ENCODE results near the gene MYOM3. TPM values are rescaled to one million over a fixed set of nuclear protein-coding genes. Genes with fewer than 3 reads are reported as not detected.

Gene MYOM3
- total and polyA plus RNA-seq, 2 of the 4 experiments (the other 2 are of a cell fraction), result 0.03 TPM; not detected in 1

DNA sequence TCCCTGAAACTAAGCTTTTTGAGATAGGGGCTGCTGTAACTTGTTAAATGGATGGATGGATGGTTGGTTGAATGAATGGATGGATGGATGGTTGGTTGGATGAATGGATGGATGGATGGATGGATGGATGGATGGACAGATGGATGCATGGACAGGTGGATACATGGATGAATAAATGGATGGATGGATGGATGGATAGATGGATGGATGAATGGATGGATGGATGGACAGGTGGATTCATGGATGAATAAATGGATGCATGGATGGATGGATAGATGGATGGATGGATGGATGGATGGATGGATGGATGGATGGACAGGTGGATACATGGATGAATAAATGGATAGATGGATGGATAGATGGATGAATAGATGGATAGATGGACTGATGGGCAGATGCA is 26.9 kb downstream of the MYOM3 start:
- Histone ChIP-seq H2BK5ac (ENCODE audit: low read depth, low read length, poor library complexity, severe bottlenecking) (no peak overlapping the region), H2AK9ac (replicated peaks; ENCODE audit: low read depth, low read length, poor library complexity) (no peak overlapping the region), H3K27ac (ENCODE audit: insufficient read depth, low read length) (no peak overlapping the region), H4K5ac (ENCODE audit: low read depth, low read length) (no peak overlapping the region), H2AK5ac (ENCODE audit: low read depth, low read length) (no peak overlapping the region), H3K9ac (ENCODE audit: low read depth, low read length) (no peak overlapping the region), H2BK15ac (ENCODE audit: low read depth, low read length) (no peak overlapping the region), H3K56ac (ENCODE audit: extremely low read depth, insufficient read depth, low read length) (no peak overlapping the region), H4K91ac (ENCODE audit: insufficient read depth, low read depth, low read length) (no peak overlapping the region), H3K4me3 (ENCODE audit: insufficient read depth, low read depth, low read length) (no peak overlapping the region), H2BK20ac (ENCODE audit: low read depth, low read length) (no peak overlapping the region), H3K23ac (ENCODE audit: low read depth, low read length) (no peak overlapping the region), H3K4ac (ENCODE audit: low read depth, low read length) (no peak overlapping the region), H3K9me1 (ENCODE audit: insufficient read depth, low read length) (no peaks in the 10 kb centered on the region), H3K18ac (ENCODE audit: low read depth, low read length) (no peak overlapping the region), H3K27me3 (ENCODE audit: control insufficient read depth, insufficient read depth, low read length) (peaks cover 63% of the 10 kb centered on the region), H3K4me2 (ENCODE audit: low read depth, low read length) (no peak overlapping the region), H4K20me1 (ENCODE audit: insufficient read depth, low read length) (no peaks in the 10 kb centered on the region; the same call in 1 of the 2 replicates), H3K14ac (replicated peaks; ENCODE audit: low read depth, low read length) (no peak overlapping the region), H4K8ac (ENCODE audit: low read depth in 2 of 2, low read length in 2 of 2) (no peak overlapping the region), H2BK120ac (ENCODE audit: low read depth, low read length) (no peak overlapping the region), H3K36me3 (ENCODE audit: control insufficient read depth, insufficient read depth, low read length) (no peaks in the 10 kb centered on the region), H3K9me3 (ENCODE audit: control insufficient read depth, insufficient read depth, low read length) (no peaks in the 10 kb centered on the region), H2AFZ (replicated peaks; ENCODE audit: low read length, poor library complexity) (no peak overlapping the region), H3K79me1 (ENCODE audit: low read depth in 1 of 2, low read length in 2 of 2) (no peaks in the 10 kb centered on the region), H3K4me1 (ENCODE audit: control insufficient read depth, insufficient read depth, low read length) (no peaks in the 10 kb centered on the region)
- ChIA-PET CTCF (no interaction called here), POLR2A (ENCODE audit: unreplicated experiment) (no interaction called here)
- in situ Hi-C loops (cut with MboI; ENCODE audit: low sequenced_read_pairs) (no loop called here), dilution Hi-C loops (cut with HindIII; ENCODE audit: low sequenced_read_pairs, unreplicated experiment) (no loop called here), intact Hi-C loops (cut with micrococcal nuclease) (loop anchor here (10.0 kb wide), 1 partner anchor 50 kb away; no protein-coding TSS in a partner anchor)
- no TSS peak for BruUV-seq (replicated peaks)
- ATAC-seq (ENCODE audit: low read depth) (no peak), DNase-seq (no peak)
- TF ChIP-seq RCOR1 (IDR thresholded peaks at IDR 0.05; ENCODE audit: insufficient replicate concordance, low read length) (no peak), FOS (IDR thresholded peaks at IDR 0.05; ENCODE audit: low read depth, low read length) (no peak), NFE2L2 (IDR thresholded peaks at IDR 0.05; ENCODE audit: low read depth, low read length) (no peak), BHLHE40 (IDR thresholded peaks at IDR 0.05; ENCODE audit: low read depth, low read length) (no peak), POLR2A (IDR thresholded peaks at IDR 0.05; ENCODE audit: low read depth, low read length) (no peak), MXI1 (IDR thresholded peaks at IDR 0.05; ENCODE audit: borderline replicate concordance, low read depth, low read length) (no peak), CHD1 (IDR thresholded peaks at IDR 0.05; ENCODE audit: low read depth, low read length) (no peak), CEBPB (IDR thresholded peaks at IDR 0.05; ENCODE audit: low read depth, low read length) (no peak), RFX5 (IDR thresholded peaks at IDR 0.05; ENCODE audit: low read depth, low read length) (no peak), SMC3 (IDR thresholded peaks at IDR 0.05; ENCODE audit: low read depth, low read length) (no peak), RAD21 (IDR thresholded peaks at IDR 0.05; ENCODE audit: low read length) (no peak), MAFK (IDR thresholded peaks at IDR 0.05; ENCODE audit: low read depth, low read length) (no peak), MAZ (IDR thresholded peaks at IDR 0.05; ENCODE audit: borderline replicate concordance, low read depth, low read length) (no peak)
- TF ChIP-seq, protein P1, sequence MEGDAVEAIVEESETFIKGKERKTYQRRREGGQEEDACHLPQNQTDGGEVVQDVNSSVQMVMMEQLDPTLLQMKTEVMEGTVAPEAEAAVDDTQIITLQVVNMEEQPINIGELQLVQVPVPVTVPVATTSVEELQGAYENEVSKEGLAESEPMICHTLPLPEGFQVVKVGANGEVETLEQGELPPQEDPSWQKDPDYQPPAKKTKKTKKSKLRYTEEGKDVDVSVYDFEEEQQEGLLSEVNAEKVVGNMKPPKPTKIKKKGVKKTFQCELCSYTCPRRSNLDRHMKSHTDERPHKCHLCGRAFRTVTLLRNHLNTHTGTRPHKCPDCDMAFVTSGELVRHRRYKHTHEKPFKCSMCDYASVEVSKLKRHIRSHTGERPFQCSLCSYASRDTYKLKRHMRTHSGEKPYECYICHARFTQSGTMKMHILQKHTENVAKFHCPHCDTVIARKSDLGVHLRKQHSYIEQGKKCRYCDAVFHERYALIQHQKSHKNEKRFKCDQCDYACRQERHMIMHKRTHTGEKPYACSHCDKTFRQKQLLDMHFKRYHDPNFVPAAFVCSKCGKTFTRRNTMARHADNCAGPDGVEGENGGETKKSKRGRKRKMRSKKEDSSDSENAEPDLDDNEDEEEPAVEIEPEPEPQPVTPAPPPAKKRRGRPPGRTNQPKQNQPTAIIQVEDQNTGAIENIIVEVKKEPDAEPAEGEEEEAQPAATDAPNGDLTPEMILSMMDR (conservative IDR thresholded peaks at IDR 0.05; ENCODE audit: low read depth, low read length), result no peak
- TF ChIP-seq, protein P2, sequence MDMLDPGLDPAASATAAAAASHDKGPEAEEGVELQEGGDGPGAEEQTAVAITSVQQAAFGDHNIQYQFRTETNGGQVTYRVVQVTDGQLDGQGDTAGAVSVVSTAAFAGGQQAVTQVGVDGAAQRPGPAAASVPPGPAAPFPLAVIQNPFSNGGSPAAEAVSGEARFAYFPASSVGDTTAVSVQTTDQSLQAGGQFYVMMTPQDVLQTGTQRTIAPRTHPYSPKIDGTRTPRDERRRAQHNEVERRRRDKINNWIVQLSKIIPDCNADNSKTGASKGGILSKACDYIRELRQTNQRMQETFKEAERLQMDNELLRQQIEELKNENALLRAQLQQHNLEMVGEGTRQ (IDR thresholded peaks at IDR 0.05; ENCODE audit: low read depth, low read length), result no peak
- TF ChIP-seq, protein P3, sequence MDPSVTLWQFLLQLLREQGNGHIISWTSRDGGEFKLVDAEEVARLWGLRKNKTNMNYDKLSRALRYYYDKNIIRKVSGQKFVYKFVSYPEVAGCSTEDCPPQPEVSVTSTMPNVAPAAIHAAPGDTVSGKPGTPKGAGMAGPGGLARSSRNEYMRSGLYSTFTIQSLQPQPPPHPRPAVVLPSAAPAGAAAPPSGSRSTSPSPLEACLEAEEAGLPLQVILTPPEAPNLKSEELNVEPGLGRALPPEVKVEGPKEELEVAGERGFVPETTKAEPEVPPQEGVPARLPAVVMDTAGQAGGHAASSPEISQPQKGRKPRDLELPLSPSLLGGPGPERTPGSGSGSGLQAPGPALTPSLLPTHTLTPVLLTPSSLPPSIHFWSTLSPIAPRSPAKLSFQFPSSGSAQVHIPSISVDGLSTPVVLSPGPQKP (IDR thresholded peaks at IDR 0.05; ENCODE audit: borderline replicate concordance, low read depth, low read length), result no peak
